Anterior cingulate cortex (tissue), 58 donors: ENCODE data around the gene TBCK.

Experiments used
- DNase-seq, 58 donors: peaks; one replicate each; lab custom pipeline; 2025; lab: John Stamatoyannopoulos, UW

Gene TBCK

GRCh38 chr4:106051514-106051913, 264.5 kb downstream of the TBCK start:
- DNase-seq, result no peak

- no peak for DNase-seq
Measured at GRCh38 chr4:106049490-106049889, 266.5 kb downstream of the TBCK start.

GRCh38 chr4:106048250-106048971, 267.6 kb downstream of the TBCK start:
- DNase-seq, result peak in 7 of 58 donors; percentile 1 to 49 (median 4)

GRCh38 chr4:106046083-106046482, 269.9 kb downstream of the TBCK start:
- no peak for DNase-seq

- DNase-seq, result no peak
Measured at GRCh38 chr4:106041294-106042002, 274.6 kb downstream of the TBCK start.

GRCh38 chr4:106039796-106040195, 276.2 kb downstream of the TBCK start:
- DNase-seq, result no peak

- DNase-seq, result no peak
Measured at GRCh38 chr4:106038908-106039307, 277.1 kb downstream of the TBCK start.

GRCh38 chr4:106038012-106038411, 278.0 kb downstream of the TBCK start:
- no peak for DNase-seq

GRCh38 chr4:106036848-106037247, 279.2 kb downstream of the TBCK start:
- no peak for DNase-seq

GRCh38 chr4:106036334-106036733, 279.7 kb downstream of the TBCK start:
- DNase-seq, result no peak

- DNase-seq, result no peak
Measured at GRCh38 chr4:106035204-106035603, 280.8 kb downstream of the TBCK start.

- no peak for DNase-seq
Measured at GRCh38 chr4:106034751-106035150, 281.3 kb downstream of the TBCK start.

- no peak for DNase-seq
Measured at GRCh38 chr4:106034220-106034619, 281.8 kb downstream of the TBCK start.

GRCh38 chr4:106033469-106033868, 282.5 kb downstream of the TBCK start:
- no peak for DNase-seq

GRCh38 chr4:106032851-106033286, 283.1 kb downstream of the TBCK start:
- DNase-seq, result peak in 3 of 58 donors; percentile 6 to 24 (median 16)

GRCh38 chr4:106022454-106022853, 293.6 kb downstream of the TBCK start:
- no peak for DNase-seq

- no peak for DNase-seq
Measured at GRCh38 chr4:106021737-106022410, 294.1 kb downstream of the TBCK start.

GRCh38 chr4:106019771-106020170, 296.2 kb downstream of the TBCK start:
- no peak for DNase-seq

GRCh38 chr4:106017975-106018374, 298.0 kb downstream of the TBCK start:
- DNase-seq, result no peak

- no peak for DNase-seq
Measured at GRCh38 chr4:106011387-106011786, 304.6 kb downstream of the TBCK start.

- DNase-seq, result no peak
Measured at GRCh38 chr4:106010761-106011160, 305.2 kb downstream of the TBCK start.
